CD4-positive, alpha-beta memory T cell (primary cell): ENCODE results near the gene LMTK2. TPM values are rescaled to one million over a fixed set of nuclear protein-coding genes. Genes with fewer than 3 reads are reported as not detected.
A peak's percentile ranks its signal among the peaks of the same experiment; 100 is the strongest.
"Not testable (repeated sequence)": the region's sequence is repeated elsewhere in the genome, so short reads cannot be mapped to it uniquely, and the experiment has no call there.

Experiments used
- CTCF ChIA-PET: fragments of 350-600 bp; sonication (Branson Sonifier 250); formaldehyde crosslinking; loops from one replicate; lab custom pipeline; 2021; ENCODE audit warnings: inconsistent platforms; ENCODE audit not compliant: partially characterized antibody; lab: Charles Lee
- POLR2A ChIA-PET: fragments of 350-600 bp; sonication (Branson Sonifier 250); formaldehyde crosslinking; loops from one replicate; lab custom pipeline; 2021; ENCODE audit not compliant: partially characterized antibody; lab: Charles Lee
- DNase-seq, 5 donors: peaks; one replicate each; pipeline versions ENCODE4 v3.0.0 to v3.0.0-alpha.2; 2020 to 2022; ENCODE audit warnings: mixed read lengths in 1 of 5
- H3K27ac ChIP-seq: one replicate; pipeline ENCODE4 v1.7.0; 2013; ENCODE audit warnings: low read depth, low read length
- H3K27me3 ChIP-seq: 2 replicates; pipeline ENCODE4 v1.7.0; 2013; ENCODE audit warnings: mild to moderate bottlenecking, low read length, moderate library complexity; ENCODE audit not compliant: insufficient read depth
- H3K36me3 ChIP-seq: 2 replicates; pipeline ENCODE4 v1.7.0; 2013; ENCODE audit warnings: mild to moderate bottlenecking, low read length, moderate library complexity; ENCODE audit not compliant: insufficient read depth
- H3K4me1 ChIP-seq: 2 replicates; pipeline ENCODE4 v1.7.0; 2013; ENCODE audit warnings: mild to moderate bottlenecking, low read length, moderate library complexity; ENCODE audit not compliant: insufficient read depth
- H3K4me3 ChIP-seq, 2 donors: one replicate each; pipeline ENCODE4 v1.7.0; 2013; ENCODE audit warnings: low read length in 2 of 2, mild to moderate bottlenecking in 1 of 2
- H3K9me3 ChIP-seq, 2 donors: one replicate each; pipeline ENCODE4 v1.7.0; 2013; ENCODE audit warnings: low read length in 2 of 2, control low read depth in 1 of 2; ENCODE audit not compliant: control insufficient read depth in 1 of 2
- H3K27ac Mint-ChIP-seq, 7 donors: one replicate each; pipeline ENCODE4 v1.8.0; 2020 to 2021; ENCODE audit warnings: mixed read lengths in 7 of 7, mild to moderate bottlenecking in 6 of 7, inconsistent platforms in 3 of 7, moderate library complexity in 3 of 7
- H3K27me3 Mint-ChIP-seq, 2 donors: one replicate each; pipeline ENCODE4 v1.8.0; 2020 to 2021; ENCODE audit warnings: mixed read lengths in 2 of 2
- H3K36me3 Mint-ChIP-seq, 2 donors: one replicate each; pipeline ENCODE4 v1.8.0; 2020 to 2021; ENCODE audit warnings: mixed read lengths in 2 of 2, inconsistent platforms in 1 of 2, mild to moderate bottlenecking in 1 of 2
- H3K4me1 Mint-ChIP-seq, 4 donors: one replicate each; pipeline ENCODE4 v1.8.0; 2020 to 2021; ENCODE audit warnings: mixed read lengths in 4 of 4, mild to moderate bottlenecking in 1 of 4
- H3K4me3 Mint-ChIP-seq, 8 donors: one replicate each; pipeline ENCODE4 v1.8.0; 2020 to 2021; ENCODE audit warnings: mixed read lengths in 8 of 8, mild to moderate bottlenecking in 7 of 8, moderate library complexity in 6 of 8, inconsistent platforms in 3 of 8
- H3K9me3 Mint-ChIP-seq, 8 donors: one replicate each; pipeline ENCODE4 v1.8.0; 2020 to 2021; ENCODE audit warnings: mixed read lengths in 8 of 8, mild to moderate bottlenecking in 5 of 8, inconsistent platforms in 3 of 8, moderate library complexity in 1 of 8
- intact Hi-C: fragments of 100-400 bp; cut with micrococcal nuclease; formaldehyde crosslinking; loops from one replicate; pipeline ENCODE4 v1.15.1; 2023
- polyA plus RNA-seq, 2 donors: library from polyadenylated mRNA; unstranded; fragments of 300-500 nt; fragmentation: Illumina TruSeq; gene quantifications; one replicate each; pipeline ENCODE4 v1.2.3, GENCODE V29; 2021
- total RNA-seq, 2 experiments: library from RNA; stranded (reverse); gene quantifications; one replicate each; pipeline ENCODE4 v1.2.3, GENCODE V29; 2021

Gene LMTK2
- total and polyA plus RNA-seq, 4 experiments from 2014 or later: 0.76 to 26.6 (median 13.7) TPM

GRCh38 chr7:98217623-98218582, 111.2 kb downstream of the LMTK2 start:
- Histone ChIP-seq H3K4me3 (no peak overlapping the region), H3K27me3 (no peaks in the 10 kb centered on the region), H3K4me1 (no peaks in the 10 kb centered on the region), H3K36me3 (no peaks in the 10 kb centered on the region), H3K9me3 (no peaks in the 10 kb centered on the region), H3K27ac (no peak overlapping the region)
- H3K9me3 Mint-ChIP-seq: no peaks in the 10 kb centered on the region
- H3K4me3 Mint-ChIP-seq: no peak overlapping the region
- DNase-seq: no peak
- H3K27me3 Mint-ChIP-seq: no peaks in the 10 kb centered on the region
- intact Hi-C loops: no loop called here
- ChIA-PET CTCF (no interaction called here), POLR2A (no interaction called here)
- peaks cover 13 to 14% (median 14%) of the 10 kb centered on the region in 4 donors for H3K4me1 Mint-ChIP-seq
- H3K36me3 Mint-ChIP-seq: peaks cover 14 to 28% of the 10 kb centered on the region in 2 donors
- H3K27ac Mint-ChIP-seq: peak overlapping the region in 6 of 7 donors; percentile 13 to 73 (median 44)

GRCh38 chr7:98219382-98219781, 112.7 kb downstream of the LMTK2 start:
- H3K9me3 Mint-ChIP-seq, DNase-seq, H3K27me3 ChIP-seq, H3K4me3 ChIP-seq, intact Hi-C loops, H3K9me3 ChIP-seq, H3K27me3 Mint-ChIP-seq, H3K4me1 ChIP-seq, H3K36me3 ChIP-seq, POLR2A ChIA-PET, CTCF ChIA-PET, H3K27ac ChIP-seq: not testable (repeated sequence)
- Mint-ChIP-seq H3K36me3 (peaks cover 14 to 33% of the 10 kb centered on the region in 2 donors), H3K4me3 (peak overlapping the region in 1 of 8 donors; percentile 13), H3K4me1 (peaks cover 11 to 14% (median 13%) of the 10 kb centered on the region in 4 donors), H3K27ac (peak overlapping the region in 3 of 7 donors; percentile 33 to 81 (median 68))

GRCh38 chr7:98221611-98222532, 115.2 kb downstream of the LMTK2 start:
- DNase-seq: no peak
- ChIA-PET CTCF (interaction anchor here (0.7 kb wide), 1 partner anchor 11 kb away, joined by 4 read pairs; no protein-coding TSS in a partner anchor), POLR2A (no interaction called here)
- Mint-ChIP-seq H3K4me1 (peaks cover 11 to 14% (median 13%) of the 10 kb centered on the region in 4 donors), H3K36me3 (peaks cover 19 to 38% of the 10 kb centered on the region in 2 donors), H3K27ac (peak overlapping the region in 1 of 7 donors; percentile 25), H3K4me3 (no peak overlapping the region), H3K27me3 (no peaks in the 10 kb centered on the region), H3K9me3 (no peaks in the 10 kb centered on the region)
- H3K27me3 ChIP-seq: no peaks in the 10 kb centered on the region
- no peak overlapping the region for H3K4me3 ChIP-seq
- H3K9me3 ChIP-seq: no peaks in the 10 kb centered on the region
- no peak overlapping the region for H3K27ac ChIP-seq
- intact Hi-C loops: no loop called here
- H3K4me1 ChIP-seq: no peaks in the 10 kb centered on the region
- peaks cover 6% of the 10 kb centered on the region for H3K36me3 ChIP-seq

GRCh38 chr7:98222533-98223195, 116.0 kb downstream of the LMTK2 start:
- ChIA-PET POLR2A (no interaction called here), CTCF (no interaction called here)
- H3K36me3 Mint-ChIP-seq: peaks cover 19 to 42% of the 10 kb centered on the region in 2 donors
- no peak overlapping the region for H3K4me3 ChIP-seq
- H3K9me3 ChIP-seq: no peaks in the 10 kb centered on the region
- H3K27me3 ChIP-seq: no peaks in the 10 kb centered on the region
- no peaks in the 10 kb centered on the region for H3K4me1 ChIP-seq
- H3K36me3 ChIP-seq: peaks cover 6% of the 10 kb centered on the region
- peaks cover 11 to 14% (median 13%) of the 10 kb centered on the region in 4 donors for H3K4me1 Mint-ChIP-seq
- no peak overlapping the region for H3K27ac Mint-ChIP-seq
- H3K27ac ChIP-seq: no peak overlapping the region
- intact Hi-C loops: no loop called here
- no peaks in the 10 kb centered on the region for H3K9me3 Mint-ChIP-seq
- no peaks in the 10 kb centered on the region for H3K27me3 Mint-ChIP-seq
- no peak for DNase-seq
- no peak overlapping the region for H3K4me3 Mint-ChIP-seq

- POLR2A ChIA-PET: no interaction called here
- Histone ChIP-seq H3K4me3 (no peak overlapping the region), H3K27me3 (no peaks in the 10 kb centered on the region), H3K27ac (no peak overlapping the region), H3K9me3 (no peaks in the 10 kb centered on the region), H3K36me3 (peaks cover 13% of the 10 kb centered on the region), H3K4me1 (no peaks in the 10 kb centered on the region)
- Mint-ChIP-seq H3K36me3 (peaks cover 23 to 45% of the 10 kb centered on the region in 2 donors), H3K27me3 (no peaks in the 10 kb centered on the region), H3K9me3 (no peaks in the 10 kb centered on the region), H3K4me3 (no peak overlapping the region), H3K27ac (peak overlapping the region in 1 of 7 donors; percentile 29), H3K4me1 (peaks cover 9 to 10% (median 10%) of the 10 kb centered on the region in 4 donors)
- no peak for DNase-seq
- intact Hi-C loops: no loop called here
- CTCF ChIA-PET: no interaction called here
Observed at GRCh38 chr7:98223351-98223897, 116.8 kb downstream of the LMTK2 start.

GRCh38 chr7:98223898-98224700, 117.4 kb downstream of the LMTK2 start:
- Mint-ChIP-seq H3K9me3 (no peaks in the 10 kb centered on the region), H3K4me3 (no peak overlapping the region), H3K36me3 (peaks cover 25 to 39% of the 10 kb centered on the region in 2 donors), H3K27ac (no peak overlapping the region), H3K4me1 (peaks cover 3 to 4% (median 3%) of the 10 kb centered on the region in 4 donors), H3K27me3 (no peaks in the 10 kb centered on the region)
- intact Hi-C loops: no loop called here
- DNase-seq: no peak
- Histone ChIP-seq H3K27ac (no peak overlapping the region), H3K4me1 (no peaks in the 10 kb centered on the region), H3K27me3 (no peaks in the 10 kb centered on the region), H3K9me3 (no peaks in the 10 kb centered on the region), H3K36me3 (peaks cover 16% of the 10 kb centered on the region), H3K4me3 (no peak overlapping the region)
- CTCF ChIA-PET: no interaction called here
- POLR2A ChIA-PET: no interaction called here
